NCI-H1092 treated with DMSO at 0.1 percent for 48 hours (cell line): ENCODE data around the gene GPR108.

Experiments used
- DNase-seq: peaks from one replicate; lab custom pipeline; 2025; lab: John Stamatoyannopoulos, UW

GPR108 gene

GRCh38 chr19:6737873-6738786 lies 750 bp upstream of the GPR108 start:
- DNase-seq: peak; percentile 34

- DNase-seq: no peak
Observed at GRCh38 chr19:6736917-6737283, 480 bp downstream of the GPR108 start.

- peak; percentile 18 for DNase-seq
Observed at GRCh38 chr19:6736169-6736916, 1.0 kb downstream of the GPR108 start.

DNA sequence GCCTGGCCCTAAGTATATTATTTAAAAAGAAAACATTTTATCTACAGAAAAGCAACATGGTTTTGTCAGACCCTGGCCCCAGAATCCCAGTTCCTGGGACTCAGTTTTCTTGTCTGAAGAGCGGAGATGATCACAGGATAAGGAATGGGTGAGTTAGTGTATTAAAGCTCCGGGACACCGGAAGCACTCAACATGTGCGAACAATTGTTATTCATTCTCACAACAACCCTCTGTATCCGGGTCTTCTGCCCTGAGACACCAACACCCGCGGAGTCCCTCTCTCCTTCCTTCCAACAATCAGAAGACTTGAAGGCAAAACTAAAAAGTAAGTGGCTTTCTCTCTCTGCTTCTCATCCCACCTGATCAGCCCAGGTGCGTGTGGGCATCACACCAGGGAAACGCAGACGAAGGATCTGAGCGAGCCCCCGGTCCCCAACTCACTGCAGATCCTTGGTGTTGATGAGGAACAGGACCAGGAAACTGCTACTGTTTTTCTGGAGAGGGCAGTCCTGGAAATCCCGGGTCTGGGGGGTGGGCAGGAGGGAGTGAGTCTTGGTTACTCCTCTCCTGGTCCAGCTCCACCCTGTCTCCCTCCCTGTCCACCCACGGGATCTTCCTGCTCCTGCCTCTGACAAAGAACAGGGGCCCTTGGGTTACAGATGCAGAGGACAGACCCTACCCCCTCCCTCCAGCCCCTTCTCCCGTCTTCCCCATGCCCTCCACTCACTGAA lies 2.0 kb downstream of the GPR108 start:
- DNase-seq: no peak

- no peak for DNase-seq
Observed at GRCh38 chr19:6734096-6734696, 3.2 kb downstream of the GPR108 start.

GRCh38 chr19:6733338-6734095 lies 3.9 kb downstream of the GPR108 start:
- DNase-seq: no peak

DNA sequence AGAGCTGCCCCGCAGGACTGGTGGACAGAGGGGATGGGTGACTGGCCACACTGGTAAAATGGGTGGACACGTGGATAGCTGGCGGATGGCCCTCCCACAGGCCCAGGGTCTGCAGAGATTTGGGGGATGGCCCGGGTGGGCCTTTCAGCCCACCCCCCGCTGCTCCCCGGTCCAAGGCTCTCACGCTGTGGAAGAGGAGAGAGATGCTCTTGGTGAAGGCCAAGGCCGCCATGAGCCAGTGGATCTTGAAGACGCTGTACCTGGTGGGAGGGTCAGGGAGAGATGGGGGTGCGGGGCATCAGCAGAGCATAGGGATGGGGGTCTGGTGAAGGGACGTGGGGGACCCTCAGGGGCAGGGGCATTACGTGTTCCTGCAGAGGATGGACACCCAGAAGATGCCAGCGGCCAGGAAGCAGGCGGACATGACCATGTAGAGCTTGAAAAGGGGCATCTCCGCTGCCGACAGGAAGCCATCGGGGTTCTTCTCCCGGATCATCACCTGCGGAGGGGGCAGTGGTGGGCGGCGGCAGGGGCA lies 4.5 kb downstream of the GPR108 start:
- DNase-seq: no peak

DNA sequence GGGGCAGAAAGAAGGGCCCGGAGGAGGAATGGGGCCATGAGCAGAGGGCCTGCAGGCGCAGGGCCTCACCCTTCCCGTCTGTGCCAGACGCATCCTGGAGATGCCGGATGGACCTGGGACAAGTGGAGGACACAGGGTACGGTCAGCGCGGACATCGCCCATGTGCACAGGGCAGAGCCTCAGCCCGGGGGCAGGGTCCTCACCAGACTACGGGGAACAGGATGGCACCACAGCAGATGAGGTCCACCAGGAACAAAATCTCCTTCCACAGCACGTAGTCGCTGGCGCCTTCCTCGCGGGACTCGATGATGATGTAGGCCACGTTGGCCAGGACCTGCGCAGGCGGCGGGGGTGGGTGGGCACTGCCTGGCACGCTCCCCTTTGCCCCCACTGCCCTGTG lies 5.6 kb downstream of the GPR108 start:
- DNase-seq: no peak

- DNase-seq: no peak
Observed at GRCh38 chr19:6730941-6731670, 6.3 kb downstream of the GPR108 start.

DNA sequence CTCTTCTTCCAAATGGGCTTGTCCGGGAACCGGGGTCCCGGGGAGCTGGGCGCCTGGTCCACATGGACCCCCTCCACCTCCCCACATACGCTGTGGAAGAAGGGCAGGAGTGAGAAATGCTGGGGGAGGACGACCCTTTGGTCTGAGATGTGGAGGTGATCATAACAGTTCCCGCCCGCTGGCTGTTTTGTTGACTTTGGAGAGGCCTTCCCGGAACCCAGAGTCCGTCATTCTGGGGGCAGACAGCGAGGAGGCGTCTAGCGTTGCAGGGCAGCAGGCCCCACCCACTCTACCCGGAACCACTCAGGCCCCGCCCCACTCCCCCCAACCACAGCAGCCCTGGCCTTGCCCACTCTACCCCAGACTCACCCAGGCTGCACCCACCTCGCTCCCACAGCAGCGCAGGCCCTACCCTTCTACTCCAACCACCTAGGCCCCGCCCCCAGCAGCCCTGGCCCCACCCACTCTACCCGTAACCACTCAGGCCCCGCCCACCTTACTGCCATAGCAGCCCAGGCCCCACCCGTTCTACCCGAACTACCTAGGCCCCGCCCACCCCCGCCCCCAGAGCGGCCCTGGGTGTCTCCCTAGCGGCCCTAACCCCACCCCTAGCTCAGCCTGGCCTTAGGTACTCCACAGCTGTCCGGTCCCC lies 7.1 kb downstream of the GPR108 start:
- DNase-seq: no peak

DNA sequence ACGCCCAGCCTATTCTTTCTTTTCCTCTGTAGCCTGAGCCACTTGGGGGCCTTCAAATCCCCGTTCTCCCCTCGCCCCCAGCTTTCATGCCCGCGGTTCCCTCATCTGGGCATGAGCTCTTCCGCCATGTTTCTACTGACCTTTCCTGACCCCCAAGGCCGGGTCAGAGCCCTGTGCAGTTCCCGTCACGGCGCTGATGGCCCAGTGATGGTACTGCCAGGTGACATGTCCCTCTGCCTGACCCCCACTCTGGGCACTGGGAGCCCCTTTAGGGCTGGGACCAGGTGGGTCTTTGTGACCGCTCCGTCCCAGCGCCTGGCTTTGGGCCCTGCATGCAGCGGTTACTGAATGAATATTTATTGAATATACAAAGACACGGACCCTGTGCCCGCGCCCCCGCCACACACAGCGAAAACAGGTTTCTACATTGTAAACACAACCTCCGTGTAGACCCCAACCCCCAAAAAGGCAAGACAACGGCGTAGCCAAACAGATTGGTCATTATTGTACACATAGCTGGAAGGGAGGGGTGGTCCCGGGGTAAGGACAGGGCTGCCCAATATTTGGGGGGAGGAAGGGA lies 7.7 kb downstream of the GPR108 start:
- no peak for DNase-seq

- no peak for DNase-seq
Observed at GRCh38 chr19:6728346-6728745, 9.0 kb downstream of the GPR108 start.

- no peak for DNase-seq
Observed at GRCh38 chr19:6725513-6726231, 11.7 kb downstream of the GPR108 start.

- no peak for DNase-seq
Observed at GRCh38 chr19:6724631-6725492, 12.5 kb downstream of the GPR108 start.

DNA sequence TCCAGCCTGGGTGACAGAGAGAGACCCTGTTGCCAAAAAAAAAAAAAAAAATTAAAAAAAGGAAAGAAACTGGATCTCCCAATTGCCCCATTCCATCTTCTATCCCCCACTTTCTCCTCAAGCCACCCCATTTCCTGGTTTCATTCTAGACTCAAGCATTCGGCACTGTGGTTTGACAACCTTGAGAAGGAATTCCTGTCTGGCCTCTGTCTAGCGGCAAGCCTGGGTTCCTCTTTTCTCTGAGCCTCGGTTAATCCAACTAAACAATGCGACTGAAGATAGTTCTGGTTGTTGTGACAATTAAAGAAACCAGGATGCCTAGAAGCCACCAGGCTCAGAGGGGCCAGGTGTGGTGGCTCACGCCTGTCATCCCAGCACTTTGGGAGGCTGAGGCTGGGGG lies 13.6 kb downstream of the GPR108 start:
- DNase-seq: no peak

DNA sequence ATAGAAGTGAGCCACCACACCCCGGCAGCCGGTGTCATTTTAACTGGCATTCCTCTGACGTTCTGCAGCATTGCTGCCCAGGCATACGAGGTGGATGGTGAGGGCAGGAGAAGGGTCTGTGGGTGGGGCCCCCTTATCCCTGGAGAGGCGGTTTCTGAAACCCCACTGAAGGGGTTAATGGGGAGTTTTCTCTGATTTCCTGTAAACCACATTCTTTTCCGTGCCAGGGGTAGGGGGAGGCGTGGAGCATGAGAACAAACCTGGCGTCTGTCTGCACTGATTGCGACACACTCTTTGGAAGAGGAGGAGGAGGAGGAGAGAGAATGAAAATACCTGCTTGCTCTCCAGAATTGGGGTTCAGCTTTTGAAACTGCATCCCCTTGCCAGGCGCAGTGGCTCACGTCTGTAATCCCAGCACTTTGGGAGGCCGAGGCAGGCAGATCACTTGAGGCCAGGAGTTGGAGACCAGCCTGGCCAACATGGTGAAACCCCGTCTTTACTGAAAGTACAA lies 14.2 kb downstream of the GPR108 start:
- DNase-seq: no peak

- DNase-seq: no peak
Observed at GRCh38 chr19:6721773-6722172, 15.6 kb downstream of the GPR108 start.

- no peak for DNase-seq
Observed at GRCh38 chr19:6721138-6721474, 16.3 kb downstream of the GPR108 start.
